GM10847 (cell line): Measurements from ENCODE around the gene CRCP.

ENCODE experiments used
- POLR2A ChIP-seq: IDR thresholded peaks from 2 replicates; pipeline ENCODE4 v1.6.1; 2011; ENCODE audit not compliant: insufficient read length; ENCODE audit errors: extremely low read depth

The CRCP gene

DNA sequence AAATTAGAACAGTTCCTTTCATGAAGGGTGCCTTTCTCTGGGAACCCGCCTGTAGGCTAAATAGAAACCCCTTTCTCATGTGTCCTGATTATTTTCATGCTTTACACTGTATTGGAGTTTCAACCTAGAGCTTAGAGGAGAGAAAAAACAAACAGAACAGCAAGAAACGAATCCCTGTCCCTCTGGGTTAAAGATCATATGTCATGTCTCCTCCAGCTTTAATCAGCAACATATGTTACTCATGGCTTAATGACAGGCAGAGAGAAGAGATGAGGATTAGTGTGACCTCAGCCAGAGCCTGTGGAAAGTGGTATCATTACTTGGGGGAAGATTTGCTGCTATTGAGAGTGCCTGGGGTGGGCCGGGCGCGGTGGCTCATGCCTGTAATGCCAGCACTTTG lies 32.1 kb downstream of the CRCP start:
- no peak for TF ChIP-seq POLR2A

GRCh38 chr7:66150471-66150870 lies 35.8 kb downstream of the CRCP start:
- TF ChIP-seq POLR2A = no peak

GRCh38 chr7:66152371-66153191 lies 37.9 kb downstream of the CRCP start:
- TF ChIP-seq POLR2A = no peak

- TF ChIP-seq POLR2A = no peak
Measured at GRCh38 chr7:66153691-66154090, 39.0 kb downstream of the CRCP start.

- no peak for TF ChIP-seq POLR2A
Measured at GRCh38 chr7:66157060-66157459, 42.4 kb downstream of the CRCP start.

GRCh38 chr7:66162622-66163021 lies 48.0 kb downstream of the CRCP start:
- TF ChIP-seq POLR2A = no peak

DNA sequence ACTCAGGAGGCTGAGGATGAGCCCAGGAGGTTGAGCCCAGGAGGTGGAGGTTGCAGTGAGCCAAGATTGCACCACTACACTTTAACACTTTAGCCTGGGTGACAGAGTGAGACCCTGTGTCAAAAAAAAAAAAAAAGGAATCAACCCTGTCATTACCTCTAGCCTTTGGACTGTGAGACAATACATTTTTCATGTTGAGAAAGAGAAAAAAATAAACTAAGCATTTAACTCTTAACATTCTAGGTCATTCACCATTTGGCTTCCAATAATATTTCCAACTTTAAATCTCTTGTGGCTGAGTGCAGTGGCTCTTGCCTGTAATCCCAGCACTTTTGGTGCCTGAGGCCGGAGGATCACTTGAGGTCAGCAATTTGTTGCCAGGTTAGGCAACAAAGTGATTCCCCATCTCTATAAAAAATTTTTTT lies 48.6 kb downstream of the CRCP start:
- no peak for TF ChIP-seq POLR2A

- TF ChIP-seq POLR2A = no peak
Measured at GRCh38 chr7:66164356-66164755, 49.7 kb downstream of the CRCP start.

- no peak for TF ChIP-seq POLR2A
Measured at GRCh38 chr7:66167773-66168387, 53.2 kb downstream of the CRCP start.

DNA sequence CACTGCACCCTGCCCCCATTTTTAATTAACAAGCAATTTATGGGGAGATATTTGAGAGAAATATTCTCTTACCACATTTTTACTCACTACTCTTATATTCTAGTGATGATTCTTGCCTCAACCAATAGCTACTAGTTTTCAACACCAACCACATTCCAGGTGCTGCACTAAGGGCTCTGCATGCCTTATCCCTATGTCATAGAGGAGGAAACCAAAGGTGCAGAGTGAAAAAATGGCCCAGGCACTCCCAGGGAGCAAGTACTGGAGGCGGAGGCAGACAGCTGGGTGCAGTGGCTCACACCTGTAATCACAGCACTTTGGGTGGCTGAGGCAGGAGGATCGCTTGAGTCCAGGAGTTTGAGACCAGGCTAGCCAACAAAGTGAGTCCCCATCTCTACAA lies 55.0 kb downstream of the CRCP start:
- no peak for TF ChIP-seq POLR2A

GRCh38 chr7:66170309-66171231 lies 55.9 kb downstream of the CRCP start:
- TF ChIP-seq POLR2A = no peak

DNA sequence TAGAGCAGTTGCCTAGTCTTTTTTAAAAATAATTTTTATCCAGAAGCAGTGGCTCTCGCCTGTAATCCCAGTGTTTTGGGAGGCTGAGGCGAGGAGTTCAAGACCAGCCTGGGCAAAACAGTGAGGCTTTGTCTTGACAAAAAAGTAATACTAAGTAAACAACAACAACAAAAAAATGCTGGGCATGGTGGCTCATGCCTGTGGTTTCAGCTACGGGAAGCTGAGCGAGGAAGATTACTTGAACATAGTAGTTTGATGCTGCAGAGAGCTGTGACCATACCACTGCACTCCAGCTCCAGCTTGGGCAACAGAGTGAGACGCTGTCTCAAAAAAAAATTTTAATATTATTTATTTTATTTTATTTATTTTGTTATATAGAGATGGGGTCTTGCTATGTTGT lies 59.2 kb downstream of the CRCP start:
- no peak for TF ChIP-seq POLR2A

GRCh38 chr7:66176914-66177313 lies 62.3 kb downstream of the CRCP start:
- TF ChIP-seq POLR2A = no peak

DNA sequence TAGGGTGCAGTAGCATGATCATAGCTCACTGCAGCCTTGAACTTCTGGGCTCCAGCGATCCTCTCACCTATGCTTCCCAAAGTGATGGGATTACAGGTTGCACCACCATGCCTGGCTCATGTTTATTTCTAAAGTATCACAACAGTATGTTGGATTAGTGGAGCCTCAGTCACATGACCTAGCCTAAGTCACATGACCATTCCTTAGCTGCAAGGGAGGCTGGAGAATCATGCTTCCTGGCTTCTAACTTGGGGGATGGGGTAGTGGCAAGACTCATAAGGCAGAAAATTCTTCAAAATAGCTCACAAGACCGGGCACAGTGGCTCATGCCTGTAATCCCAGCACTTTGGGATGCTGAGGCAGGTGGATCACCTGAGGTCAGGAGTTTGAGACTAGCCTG lies 63.6 kb downstream of the CRCP start:
- TF ChIP-seq POLR2A = no peak

GRCh38 chr7:66181329-66181728 lies 66.7 kb downstream of the CRCP start:
- no peak for TF ChIP-seq POLR2A

GRCh38 chr7:66181845-66182244 lies 67.2 kb downstream of the CRCP start:
- TF ChIP-seq POLR2A = no peak
